Omental fat pad (tissue), 4 donors: Measurements from ENCODE around the gene ATP6V0D1. TPM values are rescaled to one million over a fixed set of nuclear protein-coding genes. Genes with fewer than 3 reads are reported as not detected.
"Not testable (repeated sequence)": the region's sequence is repeated elsewhere in the genome, so short reads cannot be mapped to it uniquely, and the experiment has no call there.

Source experiments
- ATAC-seq: fragments of 150-250 bp; one replicate; pipeline ENCODE4 v1.9.1; 2016; ENCODE audit warnings: mild to moderate bottlenecking, moderate library complexity; ENCODE audit not compliant: low FRiP score
- DNase-seq: peaks from one replicate; pipeline ENCODE4 v3.0.0-alpha.2; 2019; ENCODE audit warnings: low spot score
- total RNA-seq, 4 donors: library from RNA; depleted of rRNA; stranded (reverse); fragments of >200 nt; gene quantifications; one replicate each; pipeline ENCODE4 v1.1.0, GENCODE V29; 2016
- TF ChIP-seq, protein P1 (sequence below), 3 donors: fragments of 450-650 bp; IDR thresholded peaks; one replicate each; pipeline ENCODE4 v1.5.1; 2016 to 2017; ENCODE audit warnings: antibody characterized with exemption in 3 of 3, mild to moderate bottlenecking in 3 of 3, moderate library complexity in 2 of 3

Gene ATP6V0D1
- total RNA-seq, 4 donors from 2014 or later, result 67.8 to 154 (median 124) TPM

DNA sequence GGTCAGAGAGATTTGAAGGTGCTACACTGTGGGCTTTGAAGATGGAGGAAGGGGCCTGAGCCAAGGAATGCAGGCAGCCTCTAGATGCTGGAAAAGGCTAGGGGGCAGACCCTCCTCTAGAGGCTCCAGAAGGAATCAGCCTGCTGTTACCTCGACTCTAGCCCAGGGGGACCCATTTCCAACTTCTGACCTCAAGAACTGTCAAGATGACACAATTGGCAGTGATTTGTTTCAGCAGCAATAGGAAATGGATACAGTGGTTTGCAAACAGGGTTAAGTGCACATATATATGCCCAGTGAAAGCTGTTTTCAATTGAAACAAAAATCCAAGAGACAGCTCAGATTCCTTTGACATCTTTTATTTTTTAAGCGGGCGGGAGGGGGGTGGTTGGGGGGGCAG is 61.0 kb downstream of the ATP6V0D1 start:
- ATAC-seq, result no peak
- TF ChIP-seq, protein P1, sequence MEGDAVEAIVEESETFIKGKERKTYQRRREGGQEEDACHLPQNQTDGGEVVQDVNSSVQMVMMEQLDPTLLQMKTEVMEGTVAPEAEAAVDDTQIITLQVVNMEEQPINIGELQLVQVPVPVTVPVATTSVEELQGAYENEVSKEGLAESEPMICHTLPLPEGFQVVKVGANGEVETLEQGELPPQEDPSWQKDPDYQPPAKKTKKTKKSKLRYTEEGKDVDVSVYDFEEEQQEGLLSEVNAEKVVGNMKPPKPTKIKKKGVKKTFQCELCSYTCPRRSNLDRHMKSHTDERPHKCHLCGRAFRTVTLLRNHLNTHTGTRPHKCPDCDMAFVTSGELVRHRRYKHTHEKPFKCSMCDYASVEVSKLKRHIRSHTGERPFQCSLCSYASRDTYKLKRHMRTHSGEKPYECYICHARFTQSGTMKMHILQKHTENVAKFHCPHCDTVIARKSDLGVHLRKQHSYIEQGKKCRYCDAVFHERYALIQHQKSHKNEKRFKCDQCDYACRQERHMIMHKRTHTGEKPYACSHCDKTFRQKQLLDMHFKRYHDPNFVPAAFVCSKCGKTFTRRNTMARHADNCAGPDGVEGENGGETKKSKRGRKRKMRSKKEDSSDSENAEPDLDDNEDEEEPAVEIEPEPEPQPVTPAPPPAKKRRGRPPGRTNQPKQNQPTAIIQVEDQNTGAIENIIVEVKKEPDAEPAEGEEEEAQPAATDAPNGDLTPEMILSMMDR (IDR thresholded peaks at IDR 0.05), result no peak
- DNase-seq, result no peak

DNA sequence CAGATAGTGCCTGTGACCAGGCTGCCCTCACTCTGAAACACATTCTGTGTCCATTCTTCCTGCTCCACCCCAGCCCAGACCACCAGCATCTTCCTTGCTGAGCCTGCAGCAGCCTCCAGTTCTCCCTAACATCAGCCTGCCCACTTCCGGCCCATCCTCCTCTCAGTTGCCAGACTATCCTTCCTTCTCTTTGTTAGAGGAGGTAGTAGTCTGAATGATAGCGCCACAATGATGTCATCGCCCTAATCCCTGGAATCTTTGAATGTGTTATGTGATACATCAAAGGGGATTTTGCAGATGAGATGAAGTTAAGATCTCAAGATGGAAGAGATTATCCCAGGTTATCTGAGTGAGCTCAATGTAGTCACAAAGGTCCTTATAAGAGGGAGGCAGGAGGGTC is 61.5 kb downstream of the ATP6V0D1 start:
- TF ChIP-seq, protein P1 (IDR thresholded peaks at IDR 0.05), result no peak
- ATAC-seq (no peak), DNase-seq (no peak)

DNA sequence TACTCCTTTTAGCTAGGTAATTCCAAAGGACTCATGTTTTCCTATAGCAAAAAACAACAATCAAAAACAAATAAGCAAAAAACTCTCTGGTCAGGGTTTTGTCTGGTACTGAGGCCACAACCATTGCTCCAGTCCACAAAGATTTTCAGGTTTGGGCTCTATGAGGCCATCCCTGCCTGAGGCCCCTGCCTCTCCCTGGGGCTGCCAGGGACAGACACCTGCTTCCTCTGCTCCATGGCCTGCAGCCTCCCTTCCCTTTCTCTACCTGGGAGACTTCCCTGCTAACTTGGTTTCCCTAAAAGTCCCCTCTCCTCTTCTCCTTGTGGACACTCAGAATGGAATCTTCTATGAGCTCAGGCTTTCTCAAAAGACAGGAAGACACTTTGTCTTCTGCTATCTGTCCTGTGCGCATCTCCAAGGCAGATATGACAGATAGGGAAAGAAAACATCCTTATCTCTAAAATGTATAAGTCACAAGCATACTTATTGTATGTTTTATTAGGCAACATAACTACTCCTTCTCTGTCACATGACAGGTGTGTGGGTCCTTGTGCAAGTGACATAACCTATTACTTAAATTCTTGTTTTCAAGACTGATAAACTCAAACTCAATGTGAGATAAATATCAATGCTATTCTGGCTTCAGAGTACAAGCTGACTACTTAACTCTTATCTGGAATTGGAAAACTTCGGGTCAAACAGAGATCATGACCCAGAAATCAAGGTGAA is 63.5 kb downstream of the ATP6V0D1 start:
- ATAC-seq, result no peak
- DNase-seq, result no peak
- TF ChIP-seq, protein P1 (IDR thresholded peaks at IDR 0.05), result no peak

DNA sequence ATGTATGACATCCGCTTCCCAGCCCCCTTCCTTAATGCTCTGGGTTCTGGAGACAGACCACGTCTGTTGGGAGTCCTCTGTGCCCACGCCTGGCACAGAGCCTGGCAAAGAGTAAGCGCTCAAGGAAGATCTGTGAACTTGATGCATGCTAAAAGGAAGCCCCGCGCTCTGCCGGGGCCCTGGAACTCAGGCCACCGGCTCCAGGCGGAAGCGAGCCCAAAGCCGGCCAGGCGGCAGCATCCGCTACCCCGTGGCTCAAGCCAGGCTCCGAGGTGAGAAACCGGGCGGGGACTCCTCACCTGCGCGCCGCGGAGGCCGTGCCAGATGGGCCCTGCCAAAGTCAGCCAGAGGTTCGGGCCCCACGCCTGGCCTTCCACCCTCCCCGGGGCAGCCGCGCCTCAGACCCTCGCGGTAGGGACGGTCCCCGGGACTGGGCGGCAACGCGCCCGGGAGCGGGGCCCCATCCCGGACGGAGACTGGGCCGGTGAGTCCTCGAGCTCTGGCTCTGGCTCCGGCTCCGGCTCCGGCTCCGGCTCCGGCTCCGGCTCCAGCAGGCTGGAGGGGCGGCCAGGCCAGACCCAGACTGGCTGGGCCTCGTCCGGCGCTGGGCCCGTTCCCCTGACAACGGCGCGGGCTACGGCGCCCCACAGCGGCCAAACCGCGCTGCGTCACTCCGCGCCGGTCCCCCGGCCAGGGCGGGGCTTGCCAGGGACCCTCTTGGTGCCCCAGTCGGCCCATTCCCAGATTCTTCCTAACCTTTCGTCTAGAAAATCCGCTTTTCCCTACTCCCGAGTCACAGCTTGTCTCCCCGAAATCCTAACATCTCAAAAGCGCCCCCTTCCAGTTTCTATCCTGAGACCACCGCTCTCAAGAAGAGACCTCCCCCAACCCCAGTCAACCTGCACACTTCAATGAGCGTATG is 64.8 kb downstream of the ATP6V0D1 start, which contains the start of gene ZDHHC1:
TSS of gene ZDHHC1 (minus strand) at position 606 of the 922 bp plus-strand sequence. CDS start 8,702 bp downstream, outside the sequence.
- ATAC-seq (peak; percentile 93), DNase-seq (no peak)
- TF ChIP-seq, protein P1 (IDR thresholded peaks at IDR 0.05), result no peak

DNA sequence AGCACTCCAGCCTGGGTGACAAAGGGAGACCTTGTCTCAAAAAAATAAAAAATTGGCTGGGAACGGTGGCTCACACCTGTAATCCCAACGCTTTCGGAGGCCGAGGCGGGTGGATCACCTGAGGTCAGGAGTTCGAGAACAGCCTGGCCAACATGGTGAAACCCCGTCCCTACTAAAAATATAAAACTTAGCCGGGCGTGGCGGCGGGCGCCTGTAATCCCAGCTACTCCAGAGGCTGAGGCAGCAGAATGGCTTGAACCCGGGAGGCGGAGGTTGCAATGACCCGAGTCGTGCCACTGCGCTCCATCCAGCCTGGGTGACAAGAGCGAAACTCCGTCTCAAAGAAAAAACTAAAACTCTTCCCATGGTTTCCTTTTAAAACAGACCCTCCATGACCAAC is 65.5 kb downstream of the ATP6V0D1 start:
- ATAC-seq, DNase-seq: not testable (repeated sequence)

DNA sequence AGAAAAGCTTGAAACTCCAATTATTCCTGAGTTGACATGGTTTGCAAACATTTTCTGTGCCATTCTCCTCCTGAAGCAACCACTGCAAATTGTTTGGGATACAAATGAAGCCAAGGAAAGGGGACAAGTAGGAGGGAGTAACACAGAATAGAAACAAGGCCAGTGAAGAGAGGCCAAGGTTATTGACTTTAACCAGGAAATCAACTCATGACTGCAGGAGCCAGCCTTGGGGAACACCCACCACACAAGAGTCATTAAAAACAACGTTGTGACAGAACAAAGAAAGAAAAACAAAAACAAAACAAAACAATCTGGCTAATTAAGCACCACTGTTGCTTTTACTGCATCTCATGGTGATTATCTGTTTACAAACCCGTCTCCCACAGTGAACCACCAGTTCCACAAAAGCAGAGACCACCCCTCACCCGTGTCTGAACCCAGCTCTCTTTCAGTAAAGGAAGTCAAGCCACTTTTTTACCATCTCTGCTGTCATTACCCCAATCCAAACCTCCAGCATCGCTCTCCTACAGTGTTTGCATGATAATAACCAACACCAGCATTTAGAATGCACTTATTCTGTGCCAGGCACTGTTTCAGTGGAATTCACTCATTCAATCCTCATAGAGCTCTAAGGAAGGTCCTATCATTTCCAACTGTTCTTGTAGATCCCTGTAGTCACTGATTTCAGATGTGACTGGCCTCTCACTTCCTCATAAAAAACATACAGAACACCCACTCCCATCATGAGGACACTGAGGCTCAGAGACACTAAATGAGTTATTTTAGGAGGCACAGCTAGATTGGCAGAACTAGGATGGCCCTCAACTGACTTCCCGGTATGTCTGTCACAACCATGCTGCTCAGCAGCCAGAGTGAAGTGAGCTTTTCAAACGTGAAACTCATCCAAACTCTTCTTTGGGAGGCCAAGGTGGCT is 66.7 kb downstream of the ATP6V0D1 start:
- TF ChIP-seq, protein P1 (IDR thresholded peaks at IDR 0.05), result no peak
- no peak for DNase-seq
- no peak for ATAC-seq
